GM12864 (cell line): Measurements from ENCODE around the gene ZFP36L1.
A peak's percentile ranks its signal among the peaks of the same experiment; 100 is the strongest.

ENCODE experiments used
- DNase-seq: peaks from one replicate; pipeline ENCODE4 v3.0.0-alpha.2; 2011; ENCODE audit warnings: low read depth
- H3K4me3 ChIP-seq: 2 replicates; pipeline ENCODE4 v1.5.1; 2011; ENCODE audit warnings: mild to moderate bottlenecking, low read depth, low read length, control low read depth
- CTCF ChIP-seq: IDR thresholded peaks from 2 replicates; pipeline ENCODE4 v1.5.1; 2011; ENCODE audit warnings: low read depth, mild to moderate bottlenecking, moderate library complexity, low read length, control low read depth, inconsistent platforms; ENCODE audit errors: missing control alignments

ZFP36L1 gene

GRCh38 chr14:68744613-68745012 lies 48.3 kb downstream of the ZFP36L1 start:
- no peak for TF ChIP-seq CTCF
- no peak for DNase-seq
- H3K4me3 ChIP-seq, result no peak overlapping the region

- TF ChIP-seq CTCF, result no peak
- peak; percentile 84 for DNase-seq
These were observed 50.9 kb downstream of the ZFP36L1 start for GRCh38 chr14:68741839-68742470.

GRCh38 chr14:68741477-68741791 lies 51.4 kb downstream of the ZFP36L1 start:
- TF ChIP-seq CTCF, result no peak
- no peak overlapping the region for H3K4me3 ChIP-seq
- no peak for DNase-seq

More at GRCh38 chr14:68741839-68742470, 50.9 kb downstream of the ZFP36L1 start:
- no peak overlapping the region for H3K4me3 ChIP-seq

- no peak overlapping the region for H3K4me3 ChIP-seq
- no peak for TF ChIP-seq CTCF
- DNase-seq, result no peak
These were observed 51.9 kb downstream of the ZFP36L1 start for GRCh38 chr14:68740788-68741476.

GRCh38 chr14:68739701-68740100 lies 53.2 kb downstream of the ZFP36L1 start:
- no peak overlapping the region for H3K4me3 ChIP-seq
- TF ChIP-seq CTCF, result no peak
- DNase-seq, result no peak

GRCh38 chr14:68738559-68738958 lies 54.3 kb downstream of the ZFP36L1 start:
- TF ChIP-seq CTCF, result no peak
- no peak for DNase-seq
- no peak overlapping the region for H3K4me3 ChIP-seq
